Smooth muscle cell (in vitro differentiated cells): ENCODE results near the gene P2RY1. TPM values are rescaled to one million over a fixed set of nuclear protein-coding genes. Genes with fewer than 3 reads are reported as not detected.

Source experiments
- DNase-seq: peaks from one replicate; lab custom pipeline; 2025; ENCODE audit not compliant: unreplicated experiment; lab: John Stamatoyannopoulos, UW
- H2AFZ ChIP-seq: fragments of 200-600 bp; sonication (generic); 2 replicates; pipeline ENCODE4 v1.6.0; 2016; ENCODE audit warnings: antibody characterized with exemption, low read depth, mild to moderate bottlenecking
- H3F3A ChIP-seq: fragments of 200-600 bp; sonication (generic); 2 replicates; pipeline ENCODE4 v1.6.0; 2017; ENCODE audit warnings: antibody characterized with exemption, low read depth
- H3K27ac ChIP-seq: fragments of 200-600 bp; sonication (generic); 2 replicates; pipeline ENCODE4 v1.5.1; 2016; ENCODE audit warnings: low read depth, mild to moderate bottlenecking
- H3K27me3 ChIP-seq: fragments of 200-600 bp; sonication (generic); 2 replicates; pipeline ENCODE4 v1.6.1; 2016; ENCODE audit warnings: low read depth, mild to moderate bottlenecking
- H3K36me3 ChIP-seq: fragments of 200-600 bp; sonication (generic); 2 replicates; pipeline ENCODE4 v1.5.1; 2016; ENCODE audit warnings: low read depth
- H3K4me1 ChIP-seq: fragments of 200-600 bp; sonication (generic); 2 replicates; pipeline ENCODE4 v1.5.1; 2016; ENCODE audit warnings: low read depth
- H3K4me2 ChIP-seq: fragments of 200-600 bp; sonication (generic); 2 replicates; pipeline ENCODE4 v1.6.0; 2016; ENCODE audit warnings: mild to moderate bottlenecking
- H3K4me3 ChIP-seq: fragments of 200-600 bp; sonication (generic); 2 replicates; pipeline ENCODE4 v1.5.1; 2016; ENCODE audit warnings: mild to moderate bottlenecking
- H3K79me2 ChIP-seq: fragments of 200-600 bp; sonication (generic); 2 replicates; pipeline ENCODE4 v1.6.0; 2016; ENCODE audit warnings: low read depth, mild to moderate bottlenecking
- H3K9ac ChIP-seq: fragments of 200-600 bp; sonication (generic); 2 replicates; pipeline ENCODE4 v1.6.0; 2016; ENCODE audit warnings: low read depth
- H3K9me3 ChIP-seq: fragments of 200-600 bp; sonication (generic); replicated peaks from 2 replicates; pipeline ENCODE4 v1.5.1; 2016; ENCODE audit warnings: low read depth
- H4K20me1 ChIP-seq: fragments of 200-600 bp; sonication (generic); 2 replicates; pipeline ENCODE4 v1.6.0; 2016; ENCODE audit warnings: low read depth
- WGBS: methylation state at CpG from one replicate; pipeline ENCODE4 v1.1.7; 2016; ENCODE audit warnings: low lambda C conversion rate; 5-methylcytosine and 5-hydroxymethylcytosine counted together
- polyA plus RNA-seq: library from polyadenylated mRNA; unstranded; fragments of >200 nt; fragmentation: Nextera tagmentation; extraction: Ambion mirVana; gene quantifications from 2 replicates; pipeline ENCODE4 v1.2.1, GENCODE V29; 2016
- total RNA-seq: library from RNA; depleted of rRNA; stranded (reverse); fragments of >200 nt; gene quantifications from 2 replicates; pipeline ENCODE4 v1.2.3, GENCODE V29; 2014
- TF ChIP-seq, protein P1 (sequence below): fragments of 200-600 bp; sonication (generic); IDR thresholded peaks from 2 replicates; pipeline ENCODE4 v1.5.1; 2017; ENCODE audit warnings: borderline replicate concordance, mild to moderate bottlenecking, antibody characterized with exemption; ENCODE audit not compliant: insufficient read depth, poor library complexity, severe bottlenecking

Gene P2RY1
- total and polyA plus RNA-seq, 2 experiments from 2014 or later: 3.9 to 7.9 TPM

DNA sequence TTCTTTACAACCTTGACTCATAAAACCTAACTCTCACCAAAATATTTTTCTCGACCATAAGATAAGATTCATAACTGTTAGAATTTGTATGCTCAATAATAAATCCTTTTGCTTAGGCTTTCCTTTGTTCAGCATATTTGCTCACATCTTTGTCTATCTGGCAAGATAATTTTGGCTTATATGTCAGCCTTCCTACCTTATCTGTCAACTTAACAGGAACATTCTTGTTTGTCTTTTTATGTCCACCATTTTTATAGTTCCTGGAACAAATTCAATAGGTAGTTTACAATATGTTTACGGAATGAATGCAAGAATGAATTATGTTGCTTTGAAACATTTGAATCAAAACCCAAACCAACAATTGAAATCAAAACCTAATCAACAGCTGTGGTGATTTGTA lies 41.0 kb upstream of the P2RY1 start:
- Histone ChIP-seq H3K79me2 (no peaks in the 10 kb centered on the region), H3K36me3 (no peaks in the 10 kb centered on the region), H4K20me1 (no peaks in the 10 kb centered on the region), H3K4me1 (peaks cover 6% of the 10 kb centered on the region), H2AFZ (peak overlapping the region; percentile 51), H3K27ac (no peak overlapping the region), H3K27me3 (no peaks in the 10 kb centered on the region), H3K4me2 (no peak overlapping the region), H3F3A (no peaks in the 10 kb centered on the region), H3K9ac (no peak overlapping the region), H3K4me3 (no peak overlapping the region), H3K9me3 (no peaks in the 10 kb centered on the region)
- WGBS: 78% methylated on average over 2 of the region's 2 CpGs
- no peak for DNase-seq
- TF ChIP-seq, protein P1, sequence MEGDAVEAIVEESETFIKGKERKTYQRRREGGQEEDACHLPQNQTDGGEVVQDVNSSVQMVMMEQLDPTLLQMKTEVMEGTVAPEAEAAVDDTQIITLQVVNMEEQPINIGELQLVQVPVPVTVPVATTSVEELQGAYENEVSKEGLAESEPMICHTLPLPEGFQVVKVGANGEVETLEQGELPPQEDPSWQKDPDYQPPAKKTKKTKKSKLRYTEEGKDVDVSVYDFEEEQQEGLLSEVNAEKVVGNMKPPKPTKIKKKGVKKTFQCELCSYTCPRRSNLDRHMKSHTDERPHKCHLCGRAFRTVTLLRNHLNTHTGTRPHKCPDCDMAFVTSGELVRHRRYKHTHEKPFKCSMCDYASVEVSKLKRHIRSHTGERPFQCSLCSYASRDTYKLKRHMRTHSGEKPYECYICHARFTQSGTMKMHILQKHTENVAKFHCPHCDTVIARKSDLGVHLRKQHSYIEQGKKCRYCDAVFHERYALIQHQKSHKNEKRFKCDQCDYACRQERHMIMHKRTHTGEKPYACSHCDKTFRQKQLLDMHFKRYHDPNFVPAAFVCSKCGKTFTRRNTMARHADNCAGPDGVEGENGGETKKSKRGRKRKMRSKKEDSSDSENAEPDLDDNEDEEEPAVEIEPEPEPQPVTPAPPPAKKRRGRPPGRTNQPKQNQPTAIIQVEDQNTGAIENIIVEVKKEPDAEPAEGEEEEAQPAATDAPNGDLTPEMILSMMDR: no peak

- TF ChIP-seq, protein P1: no peak
- Histone ChIP-seq H3K9ac (no peak overlapping the region), H3K4me2 (peak overlapping the region; percentile 27), H3F3A (no peaks in the 10 kb centered on the region), H4K20me1 (no peaks in the 10 kb centered on the region), H3K79me2 (no peaks in the 10 kb centered on the region), H3K4me1 (peaks cover 6% of the 10 kb centered on the region), H3K9me3 (no peaks in the 10 kb centered on the region), H3K36me3 (no peaks in the 10 kb centered on the region), H3K27me3 (no peaks in the 10 kb centered on the region), H3K27ac (peak overlapping the region; percentile 55), H2AFZ (peak overlapping the region; percentile 65), H3K4me3 (no peak overlapping the region)
- WGBS: 45% methylated on average over 4 of the region's 4 CpGs
- DNase-seq: no peak
Measured at GRCh38 chr3:152797751-152798432, 37.0 kb upstream of the P2RY1 start.

DNA sequence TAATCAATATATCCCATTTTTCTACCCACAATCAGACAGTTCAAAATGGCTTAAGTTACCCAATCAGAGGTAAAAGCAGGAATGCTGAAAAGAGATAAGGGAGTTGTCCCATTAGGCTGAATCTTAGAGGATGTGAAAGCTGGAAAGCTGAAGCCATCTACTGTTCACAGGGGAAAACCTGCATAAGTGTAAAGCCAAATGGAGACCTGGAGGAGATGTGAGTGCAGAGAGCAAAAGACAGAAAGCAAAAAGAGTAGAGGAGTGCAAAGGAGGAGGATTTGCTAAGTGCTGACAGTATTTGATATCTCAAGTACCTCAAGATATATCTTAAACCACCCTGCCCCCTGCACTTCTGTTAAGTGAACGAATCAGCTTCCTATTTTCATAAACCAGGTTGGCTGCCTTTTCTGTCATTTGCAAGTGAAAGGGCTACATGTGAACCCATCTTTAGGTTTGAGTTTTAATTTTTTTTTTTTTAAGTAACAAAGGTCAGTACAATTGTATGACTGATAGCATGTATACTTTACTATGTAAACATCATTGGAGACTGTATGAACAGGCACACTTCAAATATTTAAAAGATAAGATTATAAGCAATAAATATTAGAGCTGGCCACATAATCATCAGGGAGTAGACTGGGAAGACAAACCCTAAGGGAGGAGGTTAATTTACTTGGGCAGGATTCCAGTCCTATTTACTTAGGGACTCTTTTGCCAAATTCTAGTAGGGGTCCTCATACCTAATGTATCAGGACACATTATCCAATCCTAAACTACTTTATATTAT lies 22.8 kb upstream of the P2RY1 start:
- no peak overlapping the region for H2AFZ ChIP-seq
- no peak for DNase-seq
- no peak overlapping the region for H3K27ac ChIP-seq
- H3K79me2 ChIP-seq: no peaks in the 10 kb centered on the region
- no peaks in the 10 kb centered on the region for H3K27me3 ChIP-seq
- WGBS: 50% methylated on average over 1 of the region's 1 CpG
- no peak overlapping the region for H3K4me2 ChIP-seq
- H3K9ac ChIP-seq: no peak overlapping the region
- TF ChIP-seq, protein P1: no peak
- H3K4me3 ChIP-seq: no peak overlapping the region
- no peaks in the 10 kb centered on the region for H3F3A ChIP-seq
- H3K36me3 ChIP-seq: no peaks in the 10 kb centered on the region
- no peaks in the 10 kb centered on the region for H3K4me1 ChIP-seq
- H4K20me1 ChIP-seq: no peaks in the 10 kb centered on the region
- H3K9me3 ChIP-seq: no peaks in the 10 kb centered on the region
